Measurements from ENCODE around the gene LY6G6F. TPM values are rescaled to one million over a fixed set of nuclear protein-coding genes. Genes with fewer than 3 reads are reported as not detected.

LY6G6F gene
- total and polyA plus RNA-seq, 10 of the 15 experiments (the other 5 are each of a cell fraction or from before 2014, with no cell fraction given) = not detected

- TF ChIP-seq MLLT1 (IDR thresholded peaks at IDR 0.05) (no peak), ATF2 (IDR thresholded peaks at IDR 0.05; ENCODE audit: low read length) (no peak), MYC (IDR thresholded peaks at IDR 0.05; ENCODE audit: insufficient read depth, insufficient read length, insufficient replicate concordance, low read length, severe bottlenecking) (no peak), EED (IDR thresholded peaks at IDR 0.05; ENCODE audit: low read depth) (no peak), ATF7 (IDR thresholded peaks at IDR 0.05; ENCODE audit: low read depth) (no peak), NFYA (IDR thresholded peaks at IDR 0.05; ENCODE audit: borderline replicate concordance, low read depth, low read length) (no peak), JUND (IDR thresholded peaks at IDR 0.05; ENCODE audit: low read depth, low read length) (no peak), SUZ12 (IDR thresholded peaks at IDR 0.05; ENCODE audit: unreplicated experiment) (no peak), CBX5 (IDR thresholded peaks at IDR 0.05; ENCODE audit: low read depth) (no peak), SP1 (IDR thresholded peaks at IDR 0.05; ENCODE audit: low read depth, low read length) (no peak)
These were observed 16.7 kb downstream of the LY6G6F start, which contains the start of gene MPIG6B (continued) for GRCh38 chr6:31723245-31723979.

Measured in GM12878 (cell line).